MV-4-11 (cell line): ENCODE measurements around the gene ARHGAP10.
"Not testable (repeated sequence)": the region's sequence is repeated elsewhere in the genome, so short reads cannot be mapped to it uniquely, and the experiment has no call there.

Source experiments
- DNase-seq: peaks from one replicate; lab custom pipeline; 2025; lab: John Stamatoyannopoulos, UW

ARHGAP10 gene

GRCh38 chr4:147991543-147992283, 259.8 kb downstream of the ARHGAP10 start:
- no peak for DNase-seq

GRCh38 chr4:147994076-147994475, 262.2 kb downstream of the ARHGAP10 start:
- peak; percentile 3 for DNase-seq

- no peak for DNase-seq
Measured at GRCh38 chr4:147994491-147995385, 262.9 kb downstream of the ARHGAP10 start.

GRCh38 chr4:147996859-147997258, 265.0 kb downstream of the ARHGAP10 start:
- no peak for DNase-seq

- DNase-seq: not testable (repeated sequence)
Measured at GRCh38 chr4:148000038-148000437, 268.1 kb downstream of the ARHGAP10 start.

GRCh38 chr4:148004228-148004857, 272.5 kb downstream of the ARHGAP10 start:
- DNase-seq: peak; percentile 16

GRCh38 chr4:148006001-148006400, 274.1 kb downstream of the ARHGAP10 start:
- DNase-seq: no peak

GRCh38 chr4:148007314-148007760, 275.4 kb downstream of the ARHGAP10 start:
- peak; percentile 73 for DNase-seq

GRCh38 chr4:148007792-148008191, 275.9 kb downstream of the ARHGAP10 start:
- peak; percentile 83 for DNase-seq

GRCh38 chr4:148015058-148015457, 283.2 kb downstream of the ARHGAP10 start:
- DNase-seq: peak; percentile 82

GRCh38 chr4:148015468-148015867, 283.6 kb downstream of the ARHGAP10 start:
- DNase-seq: no peak

- DNase-seq: peak; percentile 2
Measured at GRCh38 chr4:148016063-148016637, 284.3 kb downstream of the ARHGAP10 start.

- no peak for DNase-seq
Measured at GRCh38 chr4:148017801-148018200, 285.9 kb downstream of the ARHGAP10 start.

GRCh38 chr4:148021686-148022085, 289.8 kb downstream of the ARHGAP10 start:
- DNase-seq: no peak

- no peak for DNase-seq
Measured at GRCh38 chr4:148022975-148023374, 291.1 kb downstream of the ARHGAP10 start.

GRCh38 chr4:148023512-148024181, 291.8 kb downstream of the ARHGAP10 start:
- DNase-seq: peak; percentile 66

GRCh38 chr4:148025981-148026380, 294.1 kb downstream of the ARHGAP10 start:
- peak; percentile 88 for DNase-seq

GRCh38 chr4:148027201-148027600, 295.3 kb downstream of the ARHGAP10 start:
- DNase-seq: no peak

- DNase-seq: peak; percentile 21
Measured at GRCh38 chr4:148029781-148030180, 297.9 kb downstream of the ARHGAP10 start.

- DNase-seq: peak; percentile 58
Measured at GRCh38 chr4:148030193-148030873, 298.4 kb downstream of the ARHGAP10 start.

GRCh38 chr4:148034813-148035212, 302.9 kb downstream of the ARHGAP10 start:
- DNase-seq: no peak
